WTC11 (cell line): ENCODE measurements around the gene AOAH. TPM values are rescaled to one million over a fixed set of nuclear protein-coding genes. Genes with fewer than 3 reads are reported as not detected.

Source experiments
- ATAC-seq: fragments of 200-7000 bp; cut with Tn5 transposase; 2 replicates; pipeline ENCODE4 v1.10.0; 2021; ENCODE audit warnings: mild to moderate bottlenecking, moderate library complexity
- CTCF ChIA-PET: fragments of 300-600 bp; sonication (Branson Sonifier 250); formaldehyde crosslinking; loops from one replicate; lab custom pipeline; 2021; ENCODE audit warnings: antibody characterized with exemption; lab: Charles Lee
- POLR2A ChIA-PET: fragments of 350-600 bp; sonication (Branson Sonifier 250); formaldehyde crosslinking; loops from one replicate; lab custom pipeline; 2021; ENCODE audit warnings: antibody characterized with exemption; lab: Charles Lee
- DNase-seq: peaks from one replicate; pipeline ENCODE4 v3.0.0; 2021; ENCODE audit warnings: low spot score
- H3K27ac Mint-ChIP-seq: 2 replicates; pipeline ENCODE4 v1.8.0; 2021; ENCODE audit warnings: mixed read lengths
- H3K27me3 Mint-ChIP-seq: 2 replicates; pipeline ENCODE4 v1.8.0; 2021; ENCODE audit warnings: low read depth, mild to moderate bottlenecking, moderate library complexity, mixed read lengths
- H3K36me3 Mint-ChIP-seq: 2 replicates; pipeline ENCODE4 v1.8.0; 2021; ENCODE audit warnings: mixed read lengths
- H3K4me1 Mint-ChIP-seq: 2 replicates; pipeline ENCODE4 v1.8.0; 2022; ENCODE audit warnings: mixed read lengths
- H3K4me3 Mint-ChIP-seq: 2 replicates; pipeline ENCODE4 v1.8.0; 2021; ENCODE audit warnings: mild to moderate bottlenecking, moderate library complexity, mixed read lengths
- H3K9me3 Mint-ChIP-seq: 2 replicates; pipeline ENCODE4 v1.8.0; 2021; ENCODE audit warnings: mixed read lengths
- ATF6 ChIP-seq: sonication (generic); formaldehyde crosslinking; IDR thresholded peaks from 2 replicates; pipeline ENCODE4 v1.8.1; 2023; ENCODE audit warnings: mild to moderate bottlenecking, missing genetic modification reagents
- CREB1 ChIP-seq: sonication (generic); formaldehyde crosslinking; IDR thresholded peaks from 2 replicates; pipeline ENCODE4 v1.8.0; 2023; ENCODE audit warnings: mild to moderate bottlenecking, missing genetic modification reagents
- FOXP1 ChIP-seq: sonication (generic); formaldehyde crosslinking; IDR thresholded peaks from 2 replicates; pipeline ENCODE4 v1.8.0; 2022; ENCODE audit warnings: missing genetic modification reagents, mild to moderate bottlenecking, moderate library complexity, borderline replicate concordance
- GABPB1 ChIP-seq: sonication (generic); formaldehyde crosslinking; IDR thresholded peaks from 2 replicates; pipeline ENCODE4 v1.8.1; 2023; ENCODE audit warnings: mild to moderate bottlenecking, missing genetic modification reagents
- JAZF1 ChIP-seq: fragments of 250-450 bp; sonication (Bioruptor Pico); IDR thresholded peaks from 2 replicates; pipeline ENCODE4 v1.9.0; 2021; ENCODE audit warnings: moderate library complexity, mild to moderate bottlenecking, inconsistent platforms
- NFE2L1 ChIP-seq: sonication (generic); formaldehyde crosslinking; IDR thresholded peaks from 2 replicates; pipeline ENCODE4 v1.8.1; 2023; ENCODE audit warnings: missing genetic modification reagents
- NR3C1 ChIP-seq: sonication (generic); formaldehyde crosslinking; conservative IDR thresholded peaks from 2 replicates; pipeline ENCODE4 v1.8.1; 2023; ENCODE audit warnings: low read depth, mild to moderate bottlenecking, missing genetic modification reagents
- PRRX2 ChIP-seq: fragments of 250-450 bp; sonication (Bioruptor Pico); IDR thresholded peaks from 2 replicates; pipeline ENCODE4 v1.8.0; 2021; ENCODE audit warnings: mild to moderate bottlenecking
- SOX15 ChIP-seq: fragments of 250-450 bp; sonication (Bioruptor Pico); IDR thresholded peaks from 2 replicates; pipeline ENCODE4 v1.9.0; 2021; ENCODE audit warnings: mild to moderate bottlenecking
- ZNF219 ChIP-seq: sonication (generic); formaldehyde crosslinking; IDR thresholded peaks from 2 replicates; pipeline ENCODE4 v1.8.0; 2023; ENCODE audit warnings: missing genetic modification reagents, mild to moderate bottlenecking, borderline replicate concordance
- ZNF232 ChIP-seq: sonication (generic); formaldehyde crosslinking; IDR thresholded peaks from 2 replicates; pipeline ENCODE4 v1.8.0; 2022; ENCODE audit warnings: mild to moderate bottlenecking, missing genetic modification reagents
- ZNF263 ChIP-seq: sonication (generic); formaldehyde crosslinking; IDR thresholded peaks from 2 replicates; pipeline ENCODE4 v1.8.1; 2022; ENCODE audit warnings: low read depth, mild to moderate bottlenecking, moderate library complexity, missing genetic modification reagents
- total RNA-seq: library from RNA; stranded (reverse); gene quantifications from 3 replicates; pipeline ENCODE4 v1.2.3, GENCODE V29; 2021
- TF ChIP-seq, protein P1 (sequence below): fragments of 250-450 bp; sonication (Bioruptor Pico); IDR thresholded peaks from 2 replicates; pipeline ENCODE4 v1.9.0; 2021; ENCODE audit warnings: moderate library complexity, mild to moderate bottlenecking, inconsistent platforms, borderline replicate concordance
- TF ChIP-seq, protein P2 (sequence below): sonication (generic); formaldehyde crosslinking; IDR thresholded peaks from 2 replicates; pipeline ENCODE4 v1.8.0; 2022; ENCODE audit warnings: mild to moderate bottlenecking, missing genetic modification reagents
- TF ChIP-seq, protein P3 (sequence below): fragments of 200-600 bp; IDR thresholded peaks from 2 replicates; pipeline ENCODE4 v1.8.0; 2022; ENCODE audit warnings: antibody characterized with exemption
- TF ChIP-seq, protein P4 (sequence below): sonication (generic); formaldehyde crosslinking; IDR thresholded peaks from 2 replicates; pipeline ENCODE4 v1.8.0; 2023; ENCODE audit warnings: missing genetic modification reagents, mild to moderate bottlenecking, borderline replicate concordance

Gene AOAH
- total RNA-seq, 1 experiment from 2014 or later: 0.31 TPM

- TF ChIP-seq, protein P1, sequence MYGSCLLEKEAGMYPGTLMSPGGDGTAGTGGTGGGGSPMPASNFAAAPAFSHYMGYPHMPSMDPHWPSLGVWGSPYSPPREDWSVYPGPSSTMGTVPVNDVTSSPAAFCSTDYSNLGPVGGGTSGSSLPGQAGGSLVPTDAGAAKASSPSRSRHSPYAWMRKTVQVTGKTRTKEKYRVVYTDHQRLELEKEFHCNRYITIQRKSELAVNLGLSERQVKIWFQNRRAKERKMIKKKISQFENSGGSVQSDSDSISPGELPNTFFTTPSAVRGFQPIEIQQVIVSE (CRISPR knock-in tag): no peak
- TF ChIP-seq NR3C1 (no peak), GABPB1 (CRISPR knock-in tag) (no peak)
- TF ChIP-seq, protein P2, sequence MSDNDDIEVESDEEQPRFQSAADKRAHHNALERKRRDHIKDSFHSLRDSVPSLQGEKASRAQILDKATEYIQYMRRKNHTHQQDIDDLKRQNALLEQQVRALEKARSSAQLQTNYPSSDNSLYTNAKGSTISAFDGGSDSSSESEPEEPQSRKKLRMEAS: no peak
- TF ChIP-seq, all 79 proteins: peak for 0
Measured at GRCh38 chr7:36671432-36671829, 52.9 kb downstream of the AOAH start (continued).

- no peak overlapping the region for H3K4me3 Mint-ChIP-seq
- H3K9me3 Mint-ChIP-seq: no peaks in the 10 kb centered on the region
- DNase-seq (peak; percentile 75), ATAC-seq (peak; percentile 93)
- no peaks in the 10 kb centered on the region for H3K36me3 Mint-ChIP-seq
- no peaks in the 10 kb centered on the region for H3K27me3 Mint-ChIP-seq
- ChIA-PET POLR2A (interaction anchor here (0.8 kb wide), 1 partner anchor 71 kb away, joined by 3 read pairs; no protein-coding TSS in a partner anchor), CTCF (interaction anchor here (0.5 to 3.1 kb wide), 41 partner anchors 8 to 778 kb away, joined by 3 to 41 read pairs (median 4); partner anchors contain the start of gene ELMO1)
- peaks cover 13% of the 10 kb centered on the region for H3K4me1 Mint-ChIP-seq
- TF ChIP-seq, protein P3, sequence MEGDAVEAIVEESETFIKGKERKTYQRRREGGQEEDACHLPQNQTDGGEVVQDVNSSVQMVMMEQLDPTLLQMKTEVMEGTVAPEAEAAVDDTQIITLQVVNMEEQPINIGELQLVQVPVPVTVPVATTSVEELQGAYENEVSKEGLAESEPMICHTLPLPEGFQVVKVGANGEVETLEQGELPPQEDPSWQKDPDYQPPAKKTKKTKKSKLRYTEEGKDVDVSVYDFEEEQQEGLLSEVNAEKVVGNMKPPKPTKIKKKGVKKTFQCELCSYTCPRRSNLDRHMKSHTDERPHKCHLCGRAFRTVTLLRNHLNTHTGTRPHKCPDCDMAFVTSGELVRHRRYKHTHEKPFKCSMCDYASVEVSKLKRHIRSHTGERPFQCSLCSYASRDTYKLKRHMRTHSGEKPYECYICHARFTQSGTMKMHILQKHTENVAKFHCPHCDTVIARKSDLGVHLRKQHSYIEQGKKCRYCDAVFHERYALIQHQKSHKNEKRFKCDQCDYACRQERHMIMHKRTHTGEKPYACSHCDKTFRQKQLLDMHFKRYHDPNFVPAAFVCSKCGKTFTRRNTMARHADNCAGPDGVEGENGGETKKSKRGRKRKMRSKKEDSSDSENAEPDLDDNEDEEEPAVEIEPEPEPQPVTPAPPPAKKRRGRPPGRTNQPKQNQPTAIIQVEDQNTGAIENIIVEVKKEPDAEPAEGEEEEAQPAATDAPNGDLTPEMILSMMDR: peak; percentile 91
- no peak for TF ChIP-seq ZNF219 (CRISPR knock-in tag)
- H3K27ac Mint-ChIP-seq: no peak overlapping the region
Measured at GRCh38 chr7:36670585-36671431, 53.5 kb downstream of the AOAH start.

GRCh38 chr7:36668750-36669149, 55.5 kb downstream of the AOAH start:
- POLR2A ChIA-PET: no interaction called here
- DNase-seq (no peak), ATAC-seq (no peak)
- H3K9me3 Mint-ChIP-seq: no peaks in the 10 kb centered on the region
- TF ChIP-seq CREB1 (CRISPR knock-in tag) (no peak), PRRX2 (CRISPR knock-in tag) (no peak), ATF6 (no peak), SOX15 (no peak), NR3C1 (no peak), ZNF263 (CRISPR knock-in tag) (no peak), NFE2L1 (no peak), JAZF1 (CRISPR knock-in tag) (no peak), FOXP1 (no peak), ZNF232 (CRISPR knock-in tag) (no peak)
- TF ChIP-seq, protein P4, sequence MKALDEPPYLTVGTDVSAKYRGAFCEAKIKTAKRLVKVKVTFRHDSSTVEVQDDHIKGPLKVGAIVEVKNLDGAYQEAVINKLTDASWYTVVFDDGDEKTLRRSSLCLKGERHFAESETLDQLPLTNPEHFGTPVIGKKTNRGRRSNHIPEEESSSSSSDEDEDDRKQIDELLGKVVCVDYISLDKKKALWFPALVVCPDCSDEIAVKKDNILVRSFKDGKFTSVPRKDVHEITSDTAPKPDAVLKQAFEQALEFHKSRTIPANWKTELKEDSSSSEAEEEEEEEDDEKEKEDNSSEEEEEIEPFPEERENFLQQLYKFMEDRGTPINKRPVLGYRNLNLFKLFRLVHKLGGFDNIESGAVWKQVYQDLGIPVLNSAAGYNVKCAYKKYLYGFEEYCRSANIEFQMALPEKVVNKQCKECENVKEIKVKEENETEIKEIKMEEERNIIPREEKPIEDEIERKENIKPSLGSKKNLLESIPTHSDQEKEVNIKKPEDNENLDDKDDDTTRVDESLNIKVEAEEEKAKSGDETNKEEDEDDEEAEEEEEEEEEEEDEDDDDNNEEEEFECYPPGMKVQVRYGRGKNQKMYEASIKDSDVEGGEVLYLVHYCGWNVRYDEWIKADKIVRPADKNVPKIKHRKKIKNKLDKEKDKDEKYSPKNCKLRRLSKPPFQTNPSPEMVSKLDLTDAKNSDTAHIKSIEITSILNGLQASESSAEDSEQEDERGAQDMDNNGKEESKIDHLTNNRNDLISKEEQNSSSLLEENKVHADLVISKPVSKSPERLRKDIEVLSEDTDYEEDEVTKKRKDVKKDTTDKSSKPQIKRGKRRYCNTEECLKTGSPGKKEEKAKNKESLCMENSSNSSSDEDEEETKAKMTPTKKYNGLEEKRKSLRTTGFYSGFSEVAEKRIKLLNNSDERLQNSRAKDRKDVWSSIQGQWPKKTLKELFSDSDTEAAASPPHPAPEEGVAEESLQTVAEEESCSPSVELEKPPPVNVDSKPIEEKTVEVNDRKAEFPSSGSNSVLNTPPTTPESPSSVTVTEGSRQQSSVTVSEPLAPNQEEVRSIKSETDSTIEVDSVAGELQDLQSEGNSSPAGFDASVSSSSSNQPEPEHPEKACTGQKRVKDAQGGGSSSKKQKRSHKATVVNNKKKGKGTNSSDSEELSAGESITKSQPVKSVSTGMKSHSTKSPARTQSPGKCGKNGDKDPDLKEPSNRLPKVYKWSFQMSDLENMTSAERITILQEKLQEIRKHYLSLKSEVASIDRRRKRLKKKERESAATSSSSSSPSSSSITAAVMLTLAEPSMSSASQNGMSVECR (CRISPR knock-in tag): no peak
- no peaks in the 10 kb centered on the region for H3K36me3 Mint-ChIP-seq
- H3K4me1 Mint-ChIP-seq: peaks cover 13% of the 10 kb centered on the region
- CTCF ChIA-PET: interaction anchor here (0.6 to 1.6 kb wide), 4 partner anchors 159 to 530 kb away, joined by 3 to 5 read pairs (median 3); no protein-coding TSS in a partner anchor
- no peak overlapping the region for H3K27ac Mint-ChIP-seq
- H3K4me3 Mint-ChIP-seq: no peak overlapping the region
- H3K27me3 Mint-ChIP-seq: no peaks in the 10 kb centered on the region
